HFF-Myc (cell line): ENCODE data around the gene STEAP1.
"Not testable (repeated sequence)": the region's sequence is repeated elsewhere in the genome, so short reads cannot be mapped to it uniquely, and the experiment has no call there.

Experiments used
- DNase-seq: peaks from one replicate; pipeline ENCODE4 v3.0.0-alpha.2; 2011; ENCODE audit warnings: low read depth; ENCODE audit errors: extremely low read depth
- H3K4me3 ChIP-seq: replicated peaks from 2 replicates; pipeline ENCODE4 v1.5.1; 2011; ENCODE audit warnings: low read depth, mild to moderate bottlenecking, control low read depth, low read length
- TF ChIP-seq, protein P1 (sequence below): IDR thresholded peaks from 2 replicates; pipeline ENCODE4 v1.5.1; 2012; ENCODE audit warnings: mild to moderate bottlenecking, low read depth, low read length, control low read depth; ENCODE audit errors: missing control alignments

STEAP1 gene

DNA sequence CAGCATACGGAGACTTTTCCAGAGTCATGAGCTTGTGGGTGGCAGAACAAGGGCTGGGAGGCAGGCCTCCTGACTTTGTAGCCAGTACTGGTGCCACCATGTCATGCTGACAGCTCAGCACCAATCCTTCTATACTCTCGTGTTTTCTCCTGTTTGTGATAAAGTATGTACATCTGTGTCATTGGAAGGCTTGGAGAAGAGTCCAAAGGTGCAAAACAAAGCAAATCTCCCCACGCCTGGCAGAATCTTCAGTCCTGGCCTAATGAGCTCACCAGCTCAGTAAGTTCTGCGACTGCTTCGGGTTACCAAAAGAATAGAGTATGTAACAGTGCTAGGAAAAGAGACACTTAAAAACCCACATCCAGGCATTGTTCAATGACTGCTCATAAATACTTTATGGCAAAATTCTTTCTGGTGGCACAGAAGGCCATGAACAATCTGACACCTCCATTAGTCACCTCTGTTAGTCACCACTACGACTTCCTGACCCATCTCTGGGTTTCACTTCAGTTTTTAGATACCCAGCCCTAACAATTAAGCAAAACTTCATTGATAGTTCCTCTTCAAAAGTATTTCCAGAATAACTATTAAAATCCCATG lies 24.5 kb downstream of the STEAP1 start:
- DNase-seq: peak; percentile 43

DNA sequence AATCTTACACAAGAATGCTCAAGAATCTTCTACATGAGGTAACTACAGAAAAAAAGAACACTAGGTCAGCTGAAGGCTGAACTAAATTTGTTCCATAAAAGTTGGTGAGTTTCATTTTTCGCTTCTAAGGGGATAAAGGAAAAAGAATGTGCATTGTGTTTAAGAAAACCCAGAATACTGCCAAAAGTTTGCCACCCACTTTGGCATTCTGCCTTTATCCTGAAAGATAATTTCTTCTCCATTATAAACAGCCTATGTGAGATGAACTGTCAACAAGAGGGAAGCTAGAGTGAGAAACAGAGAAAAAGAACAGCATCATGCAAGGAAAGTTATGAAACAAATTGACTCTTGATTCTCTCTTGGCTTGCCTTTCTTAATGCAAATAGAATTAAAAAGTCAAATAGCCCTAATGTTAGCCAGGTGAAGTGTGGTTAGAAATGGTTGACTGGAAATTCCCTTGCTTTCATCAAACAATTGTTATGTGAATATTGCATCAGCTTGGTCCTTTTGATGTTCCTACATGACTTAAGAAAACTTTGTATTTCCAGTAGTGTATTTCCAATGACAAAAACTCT lies 25.8 kb downstream of the STEAP1 start:
- no peak for DNase-seq
- TF ChIP-seq, protein P1, sequence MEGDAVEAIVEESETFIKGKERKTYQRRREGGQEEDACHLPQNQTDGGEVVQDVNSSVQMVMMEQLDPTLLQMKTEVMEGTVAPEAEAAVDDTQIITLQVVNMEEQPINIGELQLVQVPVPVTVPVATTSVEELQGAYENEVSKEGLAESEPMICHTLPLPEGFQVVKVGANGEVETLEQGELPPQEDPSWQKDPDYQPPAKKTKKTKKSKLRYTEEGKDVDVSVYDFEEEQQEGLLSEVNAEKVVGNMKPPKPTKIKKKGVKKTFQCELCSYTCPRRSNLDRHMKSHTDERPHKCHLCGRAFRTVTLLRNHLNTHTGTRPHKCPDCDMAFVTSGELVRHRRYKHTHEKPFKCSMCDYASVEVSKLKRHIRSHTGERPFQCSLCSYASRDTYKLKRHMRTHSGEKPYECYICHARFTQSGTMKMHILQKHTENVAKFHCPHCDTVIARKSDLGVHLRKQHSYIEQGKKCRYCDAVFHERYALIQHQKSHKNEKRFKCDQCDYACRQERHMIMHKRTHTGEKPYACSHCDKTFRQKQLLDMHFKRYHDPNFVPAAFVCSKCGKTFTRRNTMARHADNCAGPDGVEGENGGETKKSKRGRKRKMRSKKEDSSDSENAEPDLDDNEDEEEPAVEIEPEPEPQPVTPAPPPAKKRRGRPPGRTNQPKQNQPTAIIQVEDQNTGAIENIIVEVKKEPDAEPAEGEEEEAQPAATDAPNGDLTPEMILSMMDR: no peak
- H3K4me3 ChIP-seq: no peak overlapping the region

More for the DNA sequence above, 24.5 kb downstream of the STEAP1 start:
- TF ChIP-seq, protein P1: no peak
- H3K4me3 ChIP-seq: no peak overlapping the region

DNA sequence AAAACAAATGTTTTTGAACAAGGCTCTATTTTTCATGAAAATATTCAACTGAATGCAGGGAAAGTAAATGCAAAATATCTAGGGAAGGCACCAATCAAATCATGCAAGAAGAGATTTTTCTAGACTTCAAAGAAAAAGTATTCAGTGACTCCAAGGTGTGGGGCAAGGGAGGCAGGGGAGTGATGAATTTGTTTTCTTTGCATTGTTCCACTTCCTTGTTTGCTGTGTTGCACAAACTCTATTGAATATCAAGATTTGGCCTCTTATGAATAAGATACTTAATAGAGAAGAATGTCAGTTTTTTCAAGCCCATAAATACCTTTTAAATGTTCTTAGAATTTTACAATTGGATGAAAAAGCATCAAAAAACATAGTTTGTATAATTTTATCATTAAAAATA lies 26.4 kb downstream of the STEAP1 start:
- H3K4me3 ChIP-seq: no peak overlapping the region
- TF ChIP-seq, protein P1: no peak
- no peak for DNase-seq

DNA sequence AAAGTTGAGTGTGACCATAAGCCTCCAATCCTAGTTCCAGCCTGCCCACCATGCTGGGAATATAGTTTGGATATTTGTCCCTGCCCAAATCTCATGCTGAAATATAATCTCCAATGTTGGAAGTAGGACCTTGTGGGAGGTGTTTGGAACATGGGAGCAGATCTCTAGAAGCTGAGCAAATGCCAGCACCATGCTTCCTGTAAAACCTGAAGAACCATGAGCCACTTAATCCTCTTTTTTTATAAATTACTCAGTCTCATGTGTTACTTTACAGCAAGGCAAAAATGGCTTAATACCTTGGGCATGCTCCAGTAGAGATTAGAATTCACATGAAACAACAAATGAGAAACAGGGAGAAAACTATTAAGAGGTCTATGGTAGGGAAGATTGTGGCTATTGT lies 27.2 kb downstream of the STEAP1 start:
- no peak for DNase-seq
- TF ChIP-seq, protein P1: no peak
- no peak overlapping the region for H3K4me3 ChIP-seq

DNA sequence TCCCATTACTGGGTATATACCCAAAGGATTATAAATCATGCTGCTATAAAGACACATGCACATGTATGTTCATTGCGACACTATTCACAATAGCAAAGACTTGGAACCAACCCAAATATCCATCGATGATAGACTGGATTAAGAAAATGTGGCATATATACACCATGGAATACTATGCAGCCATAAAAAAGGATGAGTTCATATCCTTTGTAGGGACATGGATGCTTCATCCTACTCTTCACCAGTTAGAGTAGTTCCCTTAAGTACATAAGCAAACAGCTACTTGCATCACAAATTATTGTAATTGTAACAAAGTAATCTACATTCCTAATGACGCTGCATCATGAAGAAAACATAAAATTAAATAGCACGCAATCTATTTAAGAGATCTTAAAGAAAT lies 32.0 kb downstream of the STEAP1 start:
- not testable (repeated sequence) for H3K4me3 ChIP-seq, DNase-seq

DNA sequence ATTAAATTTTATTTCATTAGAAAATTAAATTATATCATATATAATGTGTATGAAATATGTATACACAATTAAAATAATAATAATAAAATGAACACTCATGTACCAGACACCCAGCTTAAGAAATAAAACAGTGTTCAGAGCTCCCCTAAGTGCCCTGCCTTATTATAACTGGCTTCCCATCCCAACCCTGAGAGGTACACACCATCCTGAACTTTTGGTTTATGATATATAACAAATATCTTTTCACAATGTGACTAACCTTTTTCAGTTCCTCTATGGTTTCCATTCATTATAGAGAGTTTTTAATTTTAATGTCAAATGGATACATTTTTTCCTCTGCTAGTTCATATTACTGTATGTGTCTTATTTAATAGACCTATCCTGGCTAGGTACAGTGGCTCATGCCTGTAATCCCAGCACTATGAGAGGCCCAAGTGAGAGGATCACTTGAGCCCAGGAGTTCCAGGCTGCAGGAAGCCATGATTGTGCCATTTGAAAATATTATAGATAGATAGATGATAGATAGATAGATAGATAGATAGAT lies 33.3 kb downstream of the STEAP1 start:
- no peak for DNase-seq
- H3K4me3 ChIP-seq: no peak overlapping the region
- TF ChIP-seq, protein P1: no peak

DNA sequence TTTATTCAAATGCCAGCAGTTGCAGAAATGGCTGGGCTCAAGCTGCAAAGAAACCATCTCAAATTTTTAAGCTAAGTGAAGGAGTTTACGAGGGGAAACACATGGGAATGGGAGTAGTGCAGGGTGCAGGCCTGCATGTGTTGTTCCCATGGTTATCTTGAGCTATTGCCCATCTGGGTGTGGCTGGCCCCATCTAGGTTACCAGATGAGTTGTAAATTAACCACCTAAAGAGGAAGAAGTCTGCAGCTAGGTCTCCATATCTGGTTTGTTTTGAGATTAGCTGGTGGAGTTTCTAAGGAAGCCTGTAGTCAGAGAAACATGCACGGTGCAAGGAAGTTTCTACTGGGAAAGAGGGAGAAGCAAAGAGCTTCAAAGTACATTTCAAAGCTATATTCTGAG lies 34.0 kb downstream of the STEAP1 start:
- TF ChIP-seq, protein P1: no peak
- H3K4me3 ChIP-seq: no peak overlapping the region
- DNase-seq: no peak
